ENCODE data around the gene KCNK10. TPM values are rescaled to one million over a fixed set of nuclear protein-coding genes. Genes with fewer than 3 reads are reported as not detected.

KCNK10 gene
- total and polyA plus RNA-seq, 7 donors, result under 0.01 to 0.60 (median 0.28) TPM; not detected in 1

- WGBS, 2 donors, result 3 to 7% methylated on average over 37 of the region's 37 CpGs
- intact Hi-C loops (cut with DNase I), result no loop called here
- DNase-seq, result no peak
These were observed 3.5 kb upstream of the KCNK10 start for GRCh38 chr14:88326352-88327103.

GRCh38 chr14:88325883-88326282 lies 2.8 kb upstream of the KCNK10 start:
- WGBS, 2 donors, result 13 to 16% methylated on average over 5 of the region's 5 CpGs
- Histone ChIP-seq H3K27ac (no peak overlapping the region), H3K9me3 (peaks cover 0 to 3% (median 1%) of the 10 kb centered on the region in 4 donors), H3K4me3 (no peak overlapping the region), H3K36me3 (no peaks in the 10 kb centered on the region), H3K27me3 (peaks cover 14 to 72% (median 46%) of the 10 kb centered on the region in 3 donors), H3K4me1 (peaks cover 0 to 23% (median 8%) of the 10 kb centered on the region in 4 donors)
- intact Hi-C loops (cut with DNase I), result no loop called here
- TF ChIP-seq POLR2A (IDR thresholded peaks at IDR 0.05), result no peak
- DNase-seq, result no peak

More at GRCh38 chr14:88326352-88327103, 3.5 kb upstream of the KCNK10 start:
- H3K9me3 ChIP-seq, result peaks cover 0 to 3% (median 1%) of the 10 kb centered on the region in 4 donors
- peaks cover 0 to 23% (median 8%) of the 10 kb centered on the region in 4 donors for H3K4me1 ChIP-seq
- H3K27ac ChIP-seq, result no peak overlapping the region
- H3K27me3 ChIP-seq, result peaks cover 14 to 66% (median 46%) of the 10 kb centered on the region in 3 donors
- H3K4me3 ChIP-seq, result no peak overlapping the region
- no peaks in the 10 kb centered on the region for H3K36me3 ChIP-seq
- no peak for TF ChIP-seq POLR2AphosphoS5 (IDR thresholded peaks at IDR 0.05)
- TF ChIP-seq POLR2A (IDR thresholded peaks at IDR 0.05), result no peak
- TF ChIP-seq EP300 (IDR thresholded peaks at IDR 0.05), result no peak
- no peak for TF ChIP-seq CTCF (IDR thresholded peaks at IDR 0.05)

- 58 to 64% methylated on average over 6 of the region's 6 CpGs for WGBS, 2 donors
- Histone ChIP-seq H3K4me1 (peaks cover 0 to 23% (median 8%) of the 10 kb centered on the region in 4 donors), H3K27ac (no peak overlapping the region), H3K36me3 (no peaks in the 10 kb centered on the region), H3K27me3 (peaks cover 14 to 79% (median 46%) of the 10 kb centered on the region in 3 donors), H3K4me3 (no peak overlapping the region), H3K9me3 (peaks cover 0 to 3% (median 1%) of the 10 kb centered on the region in 4 donors)
- TF ChIP-seq POLR2A (IDR thresholded peaks at IDR 0.05) (no peak), EP300 (IDR thresholded peaks at IDR 0.05) (no peak), POLR2AphosphoS5 (IDR thresholded peaks at IDR 0.05) (no peak), CTCF (IDR thresholded peaks at IDR 0.05) (no peak)
- intact Hi-C loops (cut with DNase I), result no loop called here
- DNase-seq, result no peak
These were observed 1.9 kb upstream of the KCNK10 start for GRCh38 chr14:88324930-88325329.

- peaks cover 14 to 79% (median 46%) of the 10 kb centered on the region in 3 donors for H3K27me3 ChIP-seq
- WGBS, 2 donors, result 64 to 71% methylated on average over 4 of the region's 4 CpGs
These were observed 1.4 kb upstream of the KCNK10 start for GRCh38 chr14:88324491-88324890.

More at GRCh38 chr14:88324491-88324890, 1.4 kb upstream of the KCNK10 start:
- Histone ChIP-seq H3K9me3 (peaks cover 0 to 3% (median 1%) of the 10 kb centered on the region in 4 donors), H3K4me1 (peaks cover 0 to 23% (median 8%) of the 10 kb centered on the region in 4 donors), H3K36me3 (no peaks in the 10 kb centered on the region), H3K4me3 (no peak overlapping the region), H3K27ac (no peak overlapping the region)
- TF ChIP-seq EP300 (IDR thresholded peaks at IDR 0.05) (no peak), POLR2A (IDR thresholded peaks at IDR 0.05) (no peak), POLR2AphosphoS5 (IDR thresholded peaks at IDR 0.05) (no peak), CTCF (IDR thresholded peaks at IDR 0.05) (no peak)
- intact Hi-C loops (cut with DNase I), result no loop called here
- DNase-seq, result no peak

Measured in sigmoid colon (tissue), 7 donors.